Non-pigmented ciliary epithelial cell (primary cell): ENCODE data around the gene SLC10A7.

Experiments
- DNase-seq: peaks from one replicate; pipeline ENCODE4 v3.0.0-alpha.2; 2010; ENCODE audit warnings: low read depth

Gene SLC10A7, protein sequence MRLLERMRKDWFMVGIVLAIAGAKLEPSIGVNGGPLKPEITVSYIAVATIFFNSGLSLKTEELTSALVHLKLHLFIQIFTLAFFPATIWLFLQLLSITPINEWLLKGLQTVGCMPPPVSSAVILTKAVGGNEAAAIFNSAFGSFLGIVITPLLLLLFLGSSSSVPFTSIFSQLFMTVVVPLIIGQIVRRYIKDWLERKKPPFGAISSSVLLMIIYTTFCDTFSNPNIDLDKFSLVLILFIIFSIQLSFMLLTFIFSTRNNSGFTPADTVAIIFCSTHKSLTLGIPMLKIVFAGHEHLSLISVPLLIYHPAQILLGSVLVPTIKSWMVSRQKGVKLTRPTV

DNA sequence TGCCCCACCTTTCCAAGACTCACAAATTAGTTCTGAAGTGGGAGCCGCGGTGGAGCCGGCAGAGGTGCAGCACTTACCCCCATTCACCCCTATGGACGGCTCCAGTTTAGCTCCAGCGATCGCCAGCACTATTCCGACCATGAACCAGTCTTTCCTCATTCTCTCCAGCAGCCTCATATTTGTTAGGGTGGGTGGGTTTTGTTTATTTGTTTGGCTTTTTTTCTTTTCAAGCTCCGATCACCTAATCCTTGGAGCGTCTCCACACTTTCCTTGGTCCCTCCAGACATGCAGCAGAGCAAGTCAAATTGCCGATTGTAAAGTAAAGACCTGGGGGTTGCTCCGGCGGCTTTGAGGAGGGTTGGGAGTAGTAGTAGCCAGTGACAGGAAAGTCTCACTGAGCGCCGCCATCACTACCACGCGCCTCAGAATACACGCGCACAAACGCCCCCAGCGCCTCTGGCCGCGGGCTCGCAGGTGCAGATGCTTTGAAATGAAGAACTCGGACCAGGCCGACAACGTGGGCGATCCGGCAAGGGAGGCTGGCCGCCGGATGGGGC is at the start of gene SLC10A7:
Gene SLC10A7, minus strand, starts transcription at position 400 of the 557 bp plus-strand sequence. Its CDS starts 223 bp downstream, at position 177.
- no peak for DNase-seq

DNA sequence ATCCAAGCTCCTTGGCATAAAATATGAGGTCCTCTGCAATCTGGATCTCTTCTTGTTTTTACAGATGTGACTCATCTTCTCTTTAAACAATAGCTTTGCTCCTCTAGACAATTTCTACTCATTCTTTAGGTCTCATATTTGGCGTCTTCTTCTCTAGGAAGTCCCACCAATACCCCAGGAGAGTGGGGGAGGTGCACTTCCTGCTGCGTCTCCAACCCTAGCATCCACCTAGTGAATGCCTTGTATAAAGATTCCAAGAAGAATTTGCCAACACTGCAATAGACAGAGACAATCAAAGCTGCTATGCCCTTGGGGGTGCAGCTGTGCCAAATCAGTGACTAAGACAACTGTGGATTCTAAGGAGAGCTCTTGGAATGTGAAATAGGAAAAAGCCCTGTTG is 45.7 kb upstream of the SLC10A7 start:
- DNase-seq = no peak

DNA sequence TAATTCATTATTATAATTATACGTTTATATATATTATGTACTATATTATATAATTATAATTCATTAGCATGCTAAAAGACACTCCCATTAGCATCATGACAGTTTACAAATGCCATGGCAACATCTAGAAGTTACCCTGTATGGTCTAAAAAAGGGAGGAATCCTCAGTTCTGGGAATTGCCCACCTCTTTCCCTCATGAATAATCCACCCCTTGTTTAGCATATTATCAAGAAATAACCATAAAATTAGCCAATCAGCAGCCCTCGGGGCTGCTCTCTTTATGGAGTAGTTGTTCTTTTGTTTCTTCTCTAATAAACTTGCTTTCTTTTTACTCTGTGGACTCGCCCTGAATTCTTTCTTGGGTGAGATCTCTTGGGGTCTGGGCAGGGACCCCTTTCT is 42.8 kb upstream of the SLC10A7 start:
- no peak for DNase-seq

DNA sequence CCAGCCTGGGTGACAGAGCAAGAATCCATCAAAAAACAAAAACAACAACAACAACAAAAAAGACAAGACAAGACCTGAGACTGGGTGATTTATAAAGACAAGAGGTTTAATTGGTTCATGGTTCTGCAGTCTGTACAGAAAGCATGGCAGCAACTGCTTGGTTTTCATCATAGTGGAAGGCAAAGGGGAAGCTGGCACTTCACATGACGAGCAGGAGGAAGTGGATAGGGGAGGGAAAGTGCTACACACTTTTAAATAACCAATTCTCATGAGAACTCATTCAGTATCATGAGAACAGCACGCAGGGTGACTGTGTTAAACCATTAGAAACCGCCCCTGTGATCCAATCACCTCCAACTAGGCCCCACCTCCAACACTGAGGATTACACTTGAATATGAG is 28.4 kb upstream of the SLC10A7 start:
- DNase-seq = no peak

DNA sequence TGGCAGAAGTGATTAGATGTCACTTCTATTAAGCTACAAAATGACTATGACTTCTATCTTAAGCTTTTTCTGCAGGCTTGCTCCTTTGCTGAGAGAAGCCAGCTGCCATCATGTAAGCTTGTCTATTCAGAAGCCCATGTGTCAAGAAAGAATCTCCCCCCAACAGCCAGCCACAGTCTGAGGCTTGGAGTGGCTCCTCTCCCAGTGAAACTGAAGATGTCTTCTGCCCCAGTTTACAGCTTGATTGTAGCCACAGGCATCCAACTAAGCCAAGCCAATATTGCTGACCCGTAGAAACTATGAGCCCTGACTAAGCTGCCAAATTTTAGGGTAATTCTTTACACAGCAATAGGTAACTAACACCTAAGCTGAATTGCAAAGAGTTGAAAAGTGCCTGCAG is 26.7 kb upstream of the SLC10A7 start:
- no peak for DNase-seq

DNA sequence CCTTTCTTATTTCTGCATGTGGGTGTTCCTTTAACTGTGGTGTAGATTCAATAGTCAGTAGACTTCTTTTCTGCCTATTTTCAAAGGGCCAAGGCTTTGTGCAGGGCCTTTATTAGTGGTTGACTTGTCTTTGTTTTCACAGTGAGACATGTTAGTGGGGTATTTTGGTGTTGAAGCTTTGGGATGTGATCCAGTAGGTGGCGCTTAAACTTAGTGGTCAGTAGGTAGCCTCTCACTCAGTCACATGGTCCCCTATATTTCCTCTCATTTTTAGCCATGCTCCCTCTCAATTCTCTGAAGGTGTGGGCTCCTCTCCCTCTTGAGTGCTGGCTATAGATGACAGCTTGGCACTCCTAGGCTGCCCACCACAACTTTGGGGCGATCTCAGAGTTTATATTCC is 23.4 kb upstream of the SLC10A7 start:
- DNase-seq = no peak

DNA sequence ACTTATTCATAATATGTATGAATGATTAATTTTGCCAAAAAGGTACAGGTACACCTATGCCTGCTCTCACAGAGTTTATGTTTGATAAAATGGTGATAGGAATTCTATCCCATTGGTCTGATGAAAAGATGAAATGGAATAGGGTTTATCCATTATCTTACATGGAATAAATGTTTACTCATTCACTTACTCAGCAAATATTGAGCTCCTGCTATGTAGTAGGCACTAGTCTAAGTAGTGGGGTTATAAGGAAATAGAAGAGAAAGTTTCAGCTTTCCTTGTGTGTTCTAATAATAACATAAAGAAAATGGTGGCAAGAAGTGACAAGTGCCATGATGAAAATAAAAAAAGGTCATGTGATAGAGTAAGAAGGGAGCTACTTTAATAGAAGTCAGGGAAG is 12.4 kb upstream of the SLC10A7 start:
- no peak for DNase-seq

DNA sequence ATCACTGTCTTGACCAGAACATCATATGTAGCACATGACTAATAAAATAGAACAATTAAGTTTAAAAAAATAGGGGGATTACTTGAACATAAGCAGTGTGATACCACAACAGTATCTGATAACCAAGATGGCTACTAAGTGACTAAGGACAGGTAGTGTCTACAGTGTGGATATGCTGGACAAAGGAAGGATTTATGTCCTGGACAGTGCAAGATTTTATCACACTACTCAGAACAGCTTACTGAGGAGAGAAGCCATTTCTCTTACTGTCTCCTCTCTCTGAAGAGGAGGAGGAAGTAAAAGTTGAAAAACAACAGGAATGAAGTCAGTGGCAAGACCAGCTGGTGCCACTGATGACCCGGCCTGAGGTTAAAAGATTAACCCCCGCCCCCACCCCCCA is 4.0 kb upstream of the SLC10A7 start:
- DNase-seq = no peak

DNA sequence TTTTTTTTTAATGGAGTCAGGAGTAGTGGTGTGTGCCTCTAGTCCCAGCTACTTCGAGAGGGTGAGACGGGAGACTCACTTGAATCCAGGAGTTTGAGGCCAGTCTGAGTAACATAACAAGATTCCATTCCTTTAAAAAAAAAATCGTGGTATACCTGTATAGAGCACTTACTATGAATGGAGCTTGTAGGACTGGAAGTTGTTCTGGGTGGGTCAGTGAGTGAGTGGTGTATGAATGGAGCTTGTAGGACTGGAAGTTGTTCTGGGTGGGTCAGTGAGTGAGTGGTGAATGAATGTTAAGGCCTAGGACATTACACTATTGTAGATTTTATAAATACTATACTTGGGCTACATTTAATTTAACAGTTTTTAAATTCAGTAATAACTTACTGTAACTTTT is 2.9 kb upstream of the SLC10A7 start:
- DNase-seq = no peak

DNA sequence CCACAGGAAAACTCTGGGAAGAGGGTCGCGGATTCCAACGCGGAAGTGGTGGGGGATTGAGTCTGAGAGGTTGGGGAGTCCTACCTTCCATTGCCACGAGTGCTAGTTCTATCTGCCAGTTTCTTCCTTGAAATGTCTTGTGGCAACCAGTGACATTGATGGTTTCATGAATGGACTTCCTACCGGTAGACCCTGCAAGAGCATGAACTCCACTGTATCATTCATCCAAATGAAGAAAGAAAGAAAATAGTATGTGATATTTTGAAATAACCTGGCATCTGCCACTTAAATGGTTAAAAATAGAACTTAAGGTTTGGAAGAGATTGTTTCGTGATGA is 1.1 kb upstream of the SLC10A7 start:
- DNase-seq = no peak

DNA sequence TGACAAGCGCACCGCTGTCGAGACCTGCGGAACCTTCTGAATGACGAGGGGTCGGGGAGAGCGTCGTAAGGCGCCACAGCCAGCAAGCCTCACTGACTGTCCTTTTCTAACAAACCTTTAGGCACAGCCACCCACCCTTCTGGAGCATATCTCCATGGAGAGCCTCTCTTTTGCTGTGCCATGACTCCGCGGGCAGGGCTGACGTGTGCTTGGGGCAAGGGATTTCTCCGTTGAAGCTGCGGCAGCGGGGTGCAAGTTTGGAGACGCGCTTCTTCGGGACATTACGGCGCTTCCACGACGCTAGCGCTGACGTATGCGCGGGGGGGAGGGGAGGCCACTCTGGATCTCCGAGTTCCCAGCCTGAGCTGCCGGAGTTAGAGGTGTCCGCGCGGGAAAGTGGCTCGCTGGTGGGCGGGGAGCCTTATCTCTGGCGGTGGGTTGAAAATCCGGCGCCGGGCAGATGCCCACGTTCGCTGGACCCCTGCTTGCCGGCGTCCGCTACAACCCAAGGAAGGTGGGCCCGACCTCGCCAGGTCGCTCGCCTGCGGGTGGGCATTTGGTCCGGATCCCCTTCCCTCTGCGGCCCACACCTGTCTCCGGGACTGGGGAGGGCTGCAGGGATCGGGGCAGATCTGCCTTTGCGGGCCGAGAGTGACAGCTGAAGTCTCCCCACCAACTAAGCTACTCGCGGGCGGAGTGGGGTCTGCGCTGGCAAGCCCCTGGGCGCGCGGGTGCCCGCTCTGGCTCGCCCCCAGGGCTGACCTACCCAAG is 543 bp upstream of the SLC10A7 start:
- no peak for DNase-seq

DNA sequence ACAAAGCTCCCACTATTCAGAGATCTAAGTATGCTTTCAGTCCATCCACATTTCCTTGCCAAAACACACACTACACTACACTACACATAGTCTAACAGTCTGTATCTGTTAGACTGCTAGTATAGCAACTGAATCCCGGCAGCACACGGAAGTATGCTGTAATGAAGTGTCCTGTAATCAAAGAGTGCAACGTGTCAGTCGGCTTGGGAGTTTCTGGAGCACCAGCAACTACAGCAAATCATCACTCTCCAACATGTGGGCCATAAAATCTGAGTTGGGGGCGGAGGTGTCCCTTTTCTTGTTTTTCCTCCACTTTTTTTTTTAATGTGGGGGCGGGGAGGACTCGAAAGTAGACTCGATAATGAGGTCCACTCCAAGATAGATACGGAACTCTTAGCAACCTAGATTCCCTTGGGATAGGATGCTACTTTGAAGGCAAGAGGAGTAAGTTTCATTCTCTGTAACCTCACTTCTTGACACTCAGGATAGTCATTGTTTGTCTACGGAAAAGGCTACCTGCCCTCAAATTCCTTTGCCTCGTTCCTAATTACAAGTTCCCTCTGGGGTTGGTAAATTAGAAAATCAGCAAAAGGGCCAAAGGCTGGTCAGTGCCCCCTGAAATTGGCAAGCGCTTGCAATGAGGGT is 722 bp downstream of the SLC10A7 start:
- DNase-seq = no peak

DNA sequence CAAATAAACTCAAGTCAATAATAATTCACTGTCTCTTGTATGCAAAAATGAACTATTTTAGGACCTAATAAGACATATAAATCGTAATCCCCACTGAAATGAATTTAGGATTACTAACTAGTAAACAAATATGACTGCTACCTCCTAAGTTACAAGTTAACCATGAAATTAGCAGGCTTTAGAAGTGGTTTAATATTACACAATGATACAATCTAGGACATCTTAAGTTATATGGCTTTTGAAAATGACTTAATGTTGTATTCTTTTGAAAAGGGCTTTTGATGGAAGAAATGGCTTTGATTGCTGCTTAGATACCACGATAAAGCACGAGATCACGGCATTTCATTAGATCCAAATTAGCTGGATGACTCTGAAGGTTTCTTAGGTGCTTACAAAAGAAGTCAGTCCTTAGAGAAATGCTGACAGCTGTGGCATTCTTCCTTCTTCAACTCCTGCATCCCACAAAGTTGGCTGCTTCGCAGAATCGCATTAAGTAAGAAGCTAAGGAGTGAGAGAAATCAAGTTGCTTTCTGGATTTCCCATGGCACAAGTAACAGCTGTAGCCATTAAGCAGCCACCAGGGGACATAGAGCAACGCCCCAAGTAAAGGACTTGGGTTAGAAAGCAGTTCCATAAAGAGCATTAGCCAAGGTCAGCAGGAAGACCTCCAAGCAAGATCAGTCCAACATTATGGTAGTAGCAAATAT is 6.9 kb downstream of the SLC10A7 start:
- DNase-seq = no peak

DNA sequence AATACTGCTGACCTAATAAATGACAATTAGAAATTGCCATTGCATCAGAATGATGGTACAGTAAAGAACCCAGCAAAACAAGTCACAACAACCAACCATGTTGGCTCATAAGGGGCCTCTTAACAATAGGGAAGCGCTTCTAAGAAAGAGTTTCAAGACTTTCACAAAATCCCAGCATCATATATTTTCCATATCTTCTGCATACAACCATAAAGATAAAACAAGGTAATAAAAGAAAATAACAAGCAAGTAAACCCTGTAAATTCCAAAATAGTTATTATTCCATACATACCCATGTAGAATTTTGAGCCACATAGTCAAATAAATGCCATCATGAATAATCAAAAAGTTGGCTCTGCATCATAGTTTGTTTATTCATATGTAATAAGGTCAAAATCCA is 8.2 kb downstream of the SLC10A7 start:
- DNase-seq = no peak

DNA sequence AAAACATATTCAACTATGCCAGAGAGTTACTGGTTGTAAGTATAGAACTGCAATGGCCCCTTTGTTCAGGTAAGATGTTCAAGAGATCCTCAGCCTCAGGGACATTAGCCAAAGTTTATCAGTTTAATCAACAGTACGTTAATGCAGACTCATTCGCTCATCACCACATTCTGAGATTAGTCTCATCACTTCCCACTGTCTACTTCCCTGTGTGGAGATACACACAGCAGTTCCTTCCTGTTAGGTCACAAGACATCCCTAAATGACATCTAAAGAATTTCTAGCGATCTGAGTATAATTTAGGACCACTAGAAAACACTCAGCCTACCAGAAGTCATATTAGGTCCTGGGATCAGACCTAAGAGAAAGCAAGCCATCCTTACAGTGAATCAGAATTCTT is 10.4 kb downstream of the SLC10A7 start:
- no peak for DNase-seq

DNA sequence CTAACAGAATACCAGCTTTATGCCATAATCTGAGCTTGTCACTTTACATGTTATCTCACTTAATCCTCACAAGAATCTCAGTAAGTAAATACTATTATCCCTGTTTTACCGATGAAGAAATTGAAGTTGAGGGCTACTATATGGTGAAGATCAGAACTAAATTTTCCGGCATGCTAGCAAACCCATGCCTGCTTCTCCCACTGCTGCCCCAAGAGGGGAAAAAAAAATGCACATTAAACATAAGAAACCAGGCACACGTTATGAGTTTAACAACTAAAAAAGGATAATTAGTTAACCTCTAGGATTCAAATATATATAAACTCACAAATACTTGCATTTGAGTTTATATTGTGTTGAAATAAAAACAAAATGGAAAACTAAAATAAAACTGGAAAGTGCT is 10.8 kb downstream of the SLC10A7 start:
- DNase-seq = no peak

DNA sequence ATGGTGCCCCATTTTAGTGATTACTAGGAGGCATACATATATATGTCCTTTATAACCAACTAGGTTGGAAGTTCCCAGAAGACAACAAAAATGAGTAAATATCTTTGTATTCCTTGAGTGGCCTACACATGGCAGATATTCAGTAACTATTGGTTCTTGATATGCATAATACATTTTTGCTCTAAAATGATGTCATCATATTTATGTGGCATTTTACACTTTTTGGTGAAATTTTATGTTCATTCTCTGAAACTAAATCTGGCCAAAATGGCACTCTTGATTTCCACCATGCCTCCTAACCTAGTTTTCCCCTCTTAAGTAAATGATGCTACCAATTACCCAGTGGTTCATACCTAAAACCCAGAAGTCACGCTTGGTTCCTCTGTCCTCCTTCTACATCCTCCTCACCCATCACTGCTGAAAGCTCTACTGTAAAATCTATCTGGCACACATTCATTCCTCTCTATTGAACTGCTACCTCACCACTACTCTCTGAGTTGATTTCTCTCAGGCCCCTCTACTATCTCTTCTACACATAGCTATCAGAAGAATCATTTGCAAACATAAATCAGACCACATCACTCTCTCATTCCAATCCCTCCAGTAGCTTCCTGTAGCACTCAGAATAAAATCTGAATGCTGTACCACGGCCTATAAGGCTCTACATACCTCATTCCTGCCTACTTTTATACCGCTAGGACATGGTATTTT is 13.4 kb downstream of the SLC10A7 start:
- no peak for DNase-seq

DNA sequence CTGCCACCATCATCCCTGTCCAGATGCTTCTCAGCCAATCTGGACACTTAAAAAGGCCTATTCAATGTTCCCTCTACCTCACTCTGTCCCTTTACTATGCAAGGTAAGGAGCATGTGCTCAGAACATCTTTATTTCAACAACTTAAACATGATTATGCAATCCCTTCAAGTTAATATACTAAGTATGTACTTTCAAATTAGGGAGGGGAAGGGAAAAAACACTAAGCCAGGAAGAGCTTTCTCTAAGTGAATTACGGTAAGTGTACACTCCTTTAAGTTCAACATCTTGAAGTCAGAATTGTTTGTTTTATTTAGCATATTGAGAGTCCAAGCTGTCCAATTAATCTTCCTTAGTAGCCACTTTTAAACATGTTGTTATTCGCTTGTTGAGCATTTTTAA is 14.1 kb downstream of the SLC10A7 start:
- no peak for DNase-seq

DNA sequence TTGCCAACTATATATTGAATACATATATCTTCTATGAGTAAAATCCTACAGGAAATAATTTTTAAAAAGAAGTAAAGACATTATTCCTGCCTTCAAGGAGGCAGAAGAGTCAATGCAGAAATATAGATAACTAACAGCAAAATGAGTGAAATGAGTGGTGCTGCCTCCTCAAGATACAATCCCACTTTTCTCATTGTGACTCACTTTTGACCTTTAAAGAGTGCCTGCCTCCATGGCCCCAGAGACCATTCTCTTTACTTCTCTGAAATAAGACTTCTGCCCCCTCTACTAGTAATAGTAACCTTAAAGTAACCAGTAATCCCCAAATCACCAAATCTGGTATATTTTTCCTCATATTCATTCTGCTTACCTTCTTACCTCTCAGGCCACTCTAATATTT is 15.5 kb downstream of the SLC10A7 start:
- no peak for DNase-seq

DNA sequence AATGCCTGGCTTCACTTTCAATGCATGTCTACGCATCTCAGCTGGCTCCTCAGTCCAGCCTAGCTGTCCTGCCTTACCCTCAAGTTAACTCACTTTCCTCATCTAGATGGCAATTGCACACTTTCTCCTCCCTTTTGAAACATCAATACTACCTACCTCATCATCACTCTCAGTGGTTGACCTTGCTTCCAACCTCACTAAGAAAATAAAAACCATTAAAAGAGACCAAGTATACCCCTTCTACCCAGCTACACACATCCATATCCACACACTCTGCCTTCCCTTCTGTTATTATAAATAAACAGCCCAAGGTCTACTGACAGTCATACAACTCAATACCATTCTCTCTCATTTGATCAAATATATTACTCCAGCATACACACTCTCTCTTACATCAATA is 21.5 kb downstream of the SLC10A7 start:
- DNase-seq = no peak

DNA sequence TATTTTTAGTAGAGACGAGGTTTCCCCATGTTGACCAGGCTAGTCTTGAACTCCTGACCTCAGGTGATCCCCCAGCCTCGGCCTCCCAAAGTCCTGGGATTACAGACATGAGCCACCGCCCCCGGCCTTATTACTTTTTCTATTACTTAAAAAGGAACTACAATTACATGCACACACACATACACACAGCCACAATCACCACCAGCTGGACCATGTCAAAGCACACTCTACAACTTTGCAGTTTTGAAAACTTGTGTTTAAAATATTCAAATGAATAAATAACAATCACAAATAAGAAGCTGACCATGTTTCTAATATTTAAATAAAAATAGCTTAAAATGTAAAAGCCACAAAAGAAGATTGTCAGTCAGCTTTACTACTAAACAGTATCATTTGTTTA is 23.4 kb downstream of the SLC10A7 start:
- DNase-seq = no peak

DNA sequence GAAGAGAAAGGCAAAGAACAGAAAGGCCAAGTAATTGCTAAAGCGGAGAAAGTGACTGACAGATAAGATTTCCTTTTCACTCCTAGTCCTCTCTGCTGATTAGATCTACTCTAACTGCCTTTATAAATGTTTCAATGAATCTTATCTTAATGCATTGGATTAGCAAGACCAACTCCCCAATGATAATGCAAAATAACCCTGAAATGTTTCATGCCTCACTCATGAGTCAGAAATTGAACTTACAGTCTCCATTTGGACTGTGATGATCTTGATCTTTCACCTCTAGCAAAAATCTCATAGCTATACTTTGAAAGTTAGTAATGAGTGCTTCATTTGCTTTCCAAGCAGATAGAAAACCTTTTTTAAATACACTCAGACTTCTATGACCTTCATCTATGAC is 26.5 kb downstream of the SLC10A7 start:
- no peak for DNase-seq
